ENCODE results near the gene CGB8.
"Not testable (repeated sequence)": the region's sequence is repeated elsewhere in the genome, so short reads cannot be mapped to it uniquely, and the experiment has no call there.

The CGB8 gene

GRCh38 chr19:49064768-49065611 is 16.1 kb upstream of the CGB8 start, which contains the start of gene NTF4:
NTF4 (minus strand) TSS chr19:49064818; CDS start chr19:49061997, 2,821 bp downstream.
- DNase-seq (ENCODE audit: low read depth in 2 of 2): no peak

- DNase-seq (ENCODE audit: low read depth in 2 of 2): no peak
These were observed 15.2 kb upstream of the CGB8 start for GRCh38 chr19:49064029-49064629.

GRCh38 chr19:49061445-49061844 is 12.5 kb upstream of the CGB8 start:
- DNase-seq (ENCODE audit: low read depth in 2 of 2): no peak

- DNase-seq (ENCODE audit: low read depth in 2 of 2): no peak
These were observed 12.1 kb upstream of the CGB8 start for GRCh38 chr19:49061000-49061399.

GRCh38 chr19:49059053-49059452 is 10.1 kb upstream of the CGB8 start:
- DNase-seq (ENCODE audit: low read depth in 2 of 2): no peak

- no peak for DNase-seq (ENCODE audit: low read depth in 2 of 2)
These were observed 9.7 kb upstream of the CGB8 start for GRCh38 chr19:49058562-49058961.

GRCh38 chr19:49057636-49058234 is 8.8 kb upstream of the CGB8 start, which contains the start of gene CGB7:
CGB7 (minus strand) TSS chr19:49057749; CDS start chr19:49055375, 2,374 bp downstream.
- DNase-seq (ENCODE audit: low read depth in 2 of 2): no peak

- DNase-seq (ENCODE audit: low read depth in 2 of 2): not testable (repeated sequence)
These were observed 8.1 kb upstream of the CGB8 start for GRCh38 chr19:49056902-49057596.

- DNase-seq (ENCODE audit: low read depth in 2 of 2): no peak
These were observed 7.4 kb upstream of the CGB8 start for GRCh38 chr19:49056101-49056901.

GRCh38 chr19:49050376-49051033 is 1.6 kb upstream of the CGB8 start:
- DNase-seq (ENCODE audit: low read depth in 2 of 2): not testable (repeated sequence)

GRCh38 chr19:49049834-49050233 is 923 bp upstream of the CGB8 start:
- DNase-seq (ENCODE audit: low read depth in 2 of 2): not testable (repeated sequence)

GRCh38 chr19:49043548-49043947 is 5.4 kb downstream of the CGB8 start, which contains the start of gene CGB5:
CGB5 (plus strand) TSS chr19:49043848; CDS start chr19:49044210, 362 bp downstream.
- not testable (repeated sequence) for DNase-seq (ENCODE audit: low read depth in 2 of 2)

GRCh38 chr19:49042666-49043065 is 6.2 kb downstream of the CGB8 start:
- DNase-seq (ENCODE audit: low read depth in 2 of 2): not testable (repeated sequence)

- DNase-seq (ENCODE audit: low read depth in 2 of 2): no peak
These were observed 6.7 kb downstream of the CGB8 start for GRCh38 chr19:49042177-49042576.

- not testable (repeated sequence) for DNase-seq (ENCODE audit: low read depth in 2 of 2)
These were observed 9.2 kb downstream of the CGB8 start for GRCh38 chr19:49039736-49040135.

- DNase-seq (ENCODE audit: low read depth in 2 of 2): not testable (repeated sequence)
These were observed 10.2 kb downstream of the CGB8 start for GRCh38 chr19:49038557-49039276.

GRCh38 chr19:49038111-49038510 is 10.8 kb downstream of the CGB8 start:
- DNase-seq (ENCODE audit: low read depth in 2 of 2): not testable (repeated sequence)

GRCh38 chr19:49036815-49037214 is 12.1 kb downstream of the CGB8 start, which contains the start of gene CGB1:
CGB1 (minus strand) TSS chr19:49036895; CDS start chr19:49036711, 184 bp downstream.
- not testable (repeated sequence) for DNase-seq (ENCODE audit: low read depth in 2 of 2)

GRCh38 chr19:49031642-49032301 is 17.1 kb downstream of the CGB8 start, which contains the start of gene CGB2:
CGB2 (plus strand) TSS chr19:49031890; CDS start chr19:49032096, 206 bp downstream.
- not testable (repeated sequence) for DNase-seq (ENCODE audit: low read depth in 2 of 2)

All from stimulated activated CD8-positive, alpha-beta memory T cell treated with anti-CD3 and anti-CD28 coated beads, Interleukin-2, amount 100 ng/mL, for 1 hour (primary cell).